HepG2 (cell line): Measurements from ENCODE around the gene MAGI1. TPM values are rescaled to one million over a fixed set of nuclear protein-coding genes. Genes with fewer than 3 reads are reported as not detected.
A peak's percentile ranks its signal among the peaks of the same experiment; 100 is the strongest.

Experiments used
- CCDC6 ChIP-seq: sonication (generic); formaldehyde crosslinking; IDR thresholded peaks from 2 replicates; pipeline ENCODE4 v1.8.1; 2022; ENCODE audit warnings: mild to moderate bottlenecking, missing genetic modification reagents, moderate library complexity
- CENPX ChIP-seq: sonication (generic); formaldehyde crosslinking; IDR thresholded peaks from 2 replicates; pipeline ENCODE4 v1.9.0; 2021; ENCODE audit warnings: mild to moderate bottlenecking, missing genetic modification reagents, moderate library complexity
- FOSL1 ChIP-seq: sonication (generic); formaldehyde crosslinking; IDR thresholded peaks from 2 replicates; pipeline ENCODE4 v1.9.0; 2021; ENCODE audit warnings: missing genetic modification reagents, borderline replicate concordance
- GPN1 ChIP-seq: sonication (generic); formaldehyde crosslinking; IDR thresholded peaks from 2 replicates; pipeline ENCODE4 v1.5.1; 2020; ENCODE audit warnings: missing genetic modification reagents, borderline replicate concordance
- HOXA9 ChIP-seq: sonication (generic); formaldehyde crosslinking; IDR thresholded peaks from 2 replicates; pipeline ENCODE4 v1.8.1; 2022; ENCODE audit warnings: missing genetic modification reagents, mild to moderate bottlenecking, moderate library complexity, borderline replicate concordance
- ISL2 ChIP-seq: sonication (generic); formaldehyde crosslinking; IDR thresholded peaks from 2 replicates; pipeline ENCODE4 v1.5.0; 2020; ENCODE audit warnings: missing genetic modification reagents
- KLF12 ChIP-seq: sonication (generic); formaldehyde crosslinking; IDR thresholded peaks from 2 replicates; pipeline ENCODE4 v1.4.0; 2020; ENCODE audit warnings: missing genetic modification reagents, borderline replicate concordance
- MED1 ChIP-seq: sonication (generic); formaldehyde crosslinking; IDR thresholded peaks from 2 replicates; pipeline ENCODE4 v1.4.0; 2020; ENCODE audit warnings: missing genetic modification reagents
- PLRG1 ChIP-seq: fragments of 450-650 bp; conservative IDR thresholded peaks from 2 replicates; pipeline ENCODE4 v1.6.1; 2016
- SIX1 ChIP-seq: sonication (generic); formaldehyde crosslinking; IDR thresholded peaks from 2 replicates; pipeline ENCODE4 v1.4.0; 2020; ENCODE audit warnings: missing genetic modification reagents, borderline replicate concordance
- SP2 ChIP-seq: sonication (generic); formaldehyde crosslinking; IDR thresholded peaks from 2 replicates; pipeline ENCODE4 v1.5.1; 2020; ENCODE audit warnings: mild to moderate bottlenecking, missing genetic modification reagents
- SRSF9 ChIP-seq: fragments of 200-400 bp; formaldehyde crosslinking; IDR thresholded peaks from 2 replicates; pipeline ENCODE4 v1.6.1; 2018; ENCODE audit warnings: borderline replicate concordance, mild to moderate bottlenecking, low read depth, low read length; ENCODE audit not compliant: insufficient read depth, poor library complexity, severe bottlenecking
- ZFP1 ChIP-seq: IDR thresholded peaks from 2 replicates; pipeline ENCODE4 v1.6.1; 2016
- ZFP82 ChIP-seq: sonication (generic); formaldehyde crosslinking; IDR thresholded peaks from 2 replicates; pipeline ENCODE4 v1.5.1; 2020; ENCODE audit warnings: mild to moderate bottlenecking, missing genetic modification reagents, borderline replicate concordance
- ZNF350 ChIP-seq: sonication (generic); formaldehyde crosslinking; IDR thresholded peaks from 2 replicates; pipeline ENCODE4 v1.4.0; 2020; ENCODE audit warnings: mild to moderate bottlenecking, low read depth, missing genetic modification reagents, borderline replicate concordance
- ZNF451 ChIP-seq: sonication (generic); formaldehyde crosslinking; IDR thresholded peaks from 2 replicates; pipeline ENCODE4 v1.5.0; 2020; ENCODE audit warnings: mild to moderate bottlenecking, missing genetic modification reagents
- ZNF674 ChIP-seq: sonication (generic); formaldehyde crosslinking; IDR thresholded peaks from 2 replicates; pipeline ENCODE4 v1.5.0; 2020; ENCODE audit warnings: low read depth, mild to moderate bottlenecking, missing genetic modification reagents
- polyA plus RNA-seq, 8 experiments: library from polyadenylated mRNA; depleted of rRNA in 3 of 8; stranded (reverse) in 7 of 8; unstranded in 1 of 8; fragments of >200 nt; fragmentation: Illumina TruSeq in 4 of 8; extraction: Trizol in 4 of 8; gene quantifications; 2 replicates each; pipeline versions ENCODE4 v1.2.1 to v1.2.3, GENCODE V29; 2011 to 2016; ENCODE audit warnings: low read depth in 4 of 8, missing spikeins in 1 of 8, mixed read lengths in 1 of 8; ENCODE audit not compliant: insufficient read depth in 1 of 8
- total RNA-seq, 5 experiments: library from RNA; depleted of rRNA; stranded (reverse); fragments of >200 nt; fragmentation: Illumina TruSeq; extraction: Trizol; gene quantifications; 2 replicates each; pipeline ENCODE4 v1.2.3, GENCODE V29; 2016; ENCODE audit warnings: low read depth in 1 of 5
- TF ChIP-seq, protein P1 (sequence below): sonication (generic); formaldehyde crosslinking; IDR thresholded peaks from 2 replicates; pipeline ENCODE4 v1.5.1; 2020; ENCODE audit warnings: mild to moderate bottlenecking, missing genetic modification reagents
- TF ChIP-seq, protein P2 (sequence below): sonication (generic); formaldehyde crosslinking; IDR thresholded peaks from 2 replicates; pipeline ENCODE4 v1.5.1; 2020; ENCODE audit warnings: mild to moderate bottlenecking, missing genetic modification reagents, borderline replicate concordance
- TF ChIP-seq, protein P3 (sequence below): fragments of 450-650 bp; IDR thresholded peaks from 2 replicates; pipeline ENCODE4 v1.6.1; 2016

Gene MAGI1
- total and polyA plus RNA-seq, 2 of the 13 experiments (the other 11 are each of a cell fraction or from before 2014, with no cell fraction given) = 22.2 to 26.0 TPM

DNA sequence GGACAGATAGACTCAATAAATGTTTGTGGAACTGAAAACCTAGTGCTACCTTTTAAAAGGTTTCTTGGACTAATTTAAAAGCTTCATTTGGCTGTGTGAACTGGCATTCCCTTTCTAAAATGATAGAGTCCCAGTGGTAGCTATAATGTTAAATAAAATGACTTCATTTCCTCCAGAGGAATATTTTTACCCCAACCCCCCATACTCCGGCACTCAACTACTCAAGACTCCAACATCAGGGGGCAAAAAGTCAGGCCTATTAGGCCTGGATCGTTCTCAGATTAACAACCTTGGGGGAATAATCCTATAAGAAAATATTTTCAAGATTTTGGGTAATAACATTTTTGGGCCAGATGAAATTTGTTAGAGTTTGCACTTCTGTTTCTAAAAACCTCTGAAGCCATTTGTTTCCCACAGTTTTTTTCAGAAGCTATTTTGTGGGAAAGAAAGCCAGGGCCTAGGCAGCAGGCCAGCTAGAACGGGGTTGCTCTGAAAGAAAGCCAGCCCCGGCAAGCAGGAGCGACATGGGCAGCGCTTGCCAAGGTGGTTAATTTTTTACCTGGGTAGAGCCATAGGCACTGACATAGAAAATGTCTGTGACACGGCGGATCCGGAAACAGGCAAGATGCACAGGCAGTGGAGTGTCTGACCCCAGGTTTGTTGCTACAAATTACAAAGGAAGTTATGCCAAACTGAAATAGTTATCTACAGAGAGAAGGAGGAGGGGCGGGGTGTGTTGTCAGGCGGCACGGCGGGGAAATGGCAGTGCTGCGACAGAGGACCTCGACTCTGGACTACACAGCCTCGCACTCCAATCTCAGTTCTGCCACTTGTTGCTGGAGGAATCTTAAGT lies 84.6 kb downstream of the MAGI1 start (continued):
- TF ChIP-seq MED1 (CRISPR knock-in tag) (peak; percentile 82), ZNF350 (CRISPR knock-in tag) (no peak), SRSF9 (no peak), PLRG1 (no peak), ZNF451 (CRISPR knock-in tag) (no peak), FOSL1 (CRISPR knock-in tag) (no peak), GPN1 (CRISPR knock-in tag) (no peak), HOXA9 (no peak), ZFP1 (no peak), KLF12 (CRISPR knock-in tag) (0 out of 2 replicates have a peak, but pooled peaks have one; percentile 34), CENPX (CRISPR knock-in tag) (no peak), ZNF674 (no peak), SP2 (no peak), SIX1 (no peak), ISL2 (no peak), ZFP82 (CRISPR knock-in tag) (no peak), CCDC6 (CRISPR knock-in tag) (no peak)
- TF ChIP-seq, protein P1, sequence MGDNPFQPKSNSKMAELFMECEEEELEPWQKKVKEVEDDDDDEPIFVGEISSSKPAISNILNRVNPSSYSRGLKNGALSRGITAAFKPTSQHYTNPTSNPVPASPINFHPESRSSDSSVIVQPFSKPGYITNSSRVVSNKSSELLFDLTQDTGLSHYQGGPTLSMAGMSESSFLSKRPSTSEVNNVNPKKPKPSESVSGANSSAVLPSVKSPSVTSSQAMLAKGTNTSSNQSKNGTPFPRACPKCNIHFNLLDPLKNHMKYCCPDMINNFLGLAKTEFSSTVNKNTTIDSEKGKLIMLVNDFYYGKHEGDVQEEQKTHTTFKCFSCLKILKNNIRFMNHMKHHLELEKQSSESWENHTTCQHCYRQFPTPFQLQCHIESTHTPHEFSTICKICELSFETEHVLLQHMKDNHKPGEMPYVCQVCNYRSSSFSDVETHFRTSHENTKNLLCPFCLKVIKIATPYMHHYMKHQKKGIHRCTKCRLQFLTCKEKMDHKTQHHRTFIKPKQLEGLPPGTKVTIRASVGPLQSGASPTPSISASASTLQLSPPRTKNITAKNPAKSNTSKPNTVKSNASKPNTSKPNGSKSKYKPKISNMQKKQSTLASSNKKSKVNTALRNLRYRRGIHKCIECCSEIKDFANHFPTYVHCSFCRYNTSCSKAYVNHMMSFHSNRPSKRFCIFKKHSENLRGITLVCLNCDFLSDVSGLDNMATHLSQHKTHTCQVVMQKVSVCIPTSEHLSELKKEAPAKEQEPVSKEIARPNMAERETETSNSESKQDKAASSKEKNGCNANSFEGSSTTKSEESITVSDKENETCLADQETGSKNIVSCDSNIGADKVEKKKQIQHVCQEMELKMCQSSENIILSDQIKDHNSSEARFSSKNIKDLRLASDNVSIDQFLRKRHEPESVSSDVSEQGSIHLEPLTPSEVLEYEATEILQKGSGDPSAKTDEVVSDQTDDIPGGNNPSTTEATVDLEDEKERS = no peak
- TF ChIP-seq, protein P2, sequence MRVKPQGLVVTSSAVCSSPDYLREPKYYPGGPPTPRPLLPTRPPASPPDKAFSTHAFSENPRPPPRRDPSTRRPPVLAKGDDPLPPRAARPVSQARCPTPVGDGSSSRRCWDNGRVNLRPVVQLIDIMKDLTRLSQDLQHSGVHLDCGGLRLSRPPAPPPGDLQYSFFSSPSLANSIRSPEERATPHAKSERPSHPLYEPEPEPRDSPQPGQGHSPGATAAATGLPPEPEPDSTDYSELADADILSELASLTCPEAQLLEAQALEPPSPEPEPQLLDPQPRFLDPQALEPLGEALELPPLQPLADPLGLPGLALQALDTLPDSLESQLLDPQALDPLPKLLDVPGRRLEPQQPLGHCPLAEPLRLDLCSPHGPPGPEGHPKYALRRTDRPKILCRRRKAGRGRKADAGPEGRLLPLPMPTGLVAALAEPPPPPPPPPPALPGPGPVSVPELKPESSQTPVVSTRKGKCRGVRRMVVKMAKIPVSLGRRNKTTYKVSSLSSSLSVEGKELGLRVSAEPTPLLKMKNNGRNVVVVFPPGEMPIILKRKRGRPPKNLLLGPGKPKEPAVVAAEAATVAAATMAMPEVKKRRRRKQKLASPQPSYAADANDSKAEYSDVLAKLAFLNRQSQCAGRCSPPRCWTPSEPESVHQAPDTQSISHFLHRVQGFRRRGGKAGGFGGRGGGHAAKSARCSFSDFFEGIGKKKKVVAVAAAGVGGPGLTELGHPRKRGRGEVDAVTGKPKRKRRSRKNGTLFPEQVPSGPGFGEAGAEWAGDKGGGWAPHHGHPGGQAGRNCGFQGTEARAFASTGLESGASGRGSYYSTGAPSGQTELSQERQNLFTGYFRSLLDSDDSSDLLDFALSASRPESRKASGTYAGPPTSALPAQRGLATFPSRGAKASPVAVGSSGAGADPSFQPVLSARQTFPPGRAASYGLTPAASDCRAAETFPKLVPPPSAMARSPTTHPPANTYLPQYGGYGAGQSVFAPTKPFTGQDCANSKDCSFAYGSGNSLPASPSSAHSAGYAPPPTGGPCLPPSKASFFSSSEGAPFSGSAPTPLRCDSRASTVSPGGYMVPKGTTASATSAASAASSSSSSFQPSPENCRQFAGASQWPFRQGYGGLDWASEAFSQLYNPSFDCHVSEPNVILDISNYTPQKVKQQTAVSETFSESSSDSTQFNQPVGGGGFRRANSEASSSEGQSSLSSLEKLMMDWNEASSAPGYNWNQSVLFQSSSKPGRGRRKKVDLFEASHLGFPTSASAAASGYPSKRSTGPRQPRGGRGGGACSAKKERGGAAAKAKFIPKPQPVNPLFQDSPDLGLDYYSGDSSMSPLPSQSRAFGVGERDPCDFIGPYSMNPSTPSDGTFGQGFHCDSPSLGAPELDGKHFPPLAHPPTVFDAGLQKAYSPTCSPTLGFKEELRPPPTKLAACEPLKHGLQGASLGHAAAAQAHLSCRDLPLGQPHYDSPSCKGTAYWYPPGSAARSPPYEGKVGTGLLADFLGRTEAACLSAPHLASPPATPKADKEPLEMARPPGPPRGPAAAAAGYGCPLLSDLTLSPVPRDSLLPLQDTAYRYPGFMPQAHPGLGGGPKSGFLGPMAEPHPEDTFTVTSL (CRISPR knock-in tag) = 0 out of 2 replicates have a peak, but pooled peaks have one; percentile 64
- TF ChIP-seq, protein P3, sequence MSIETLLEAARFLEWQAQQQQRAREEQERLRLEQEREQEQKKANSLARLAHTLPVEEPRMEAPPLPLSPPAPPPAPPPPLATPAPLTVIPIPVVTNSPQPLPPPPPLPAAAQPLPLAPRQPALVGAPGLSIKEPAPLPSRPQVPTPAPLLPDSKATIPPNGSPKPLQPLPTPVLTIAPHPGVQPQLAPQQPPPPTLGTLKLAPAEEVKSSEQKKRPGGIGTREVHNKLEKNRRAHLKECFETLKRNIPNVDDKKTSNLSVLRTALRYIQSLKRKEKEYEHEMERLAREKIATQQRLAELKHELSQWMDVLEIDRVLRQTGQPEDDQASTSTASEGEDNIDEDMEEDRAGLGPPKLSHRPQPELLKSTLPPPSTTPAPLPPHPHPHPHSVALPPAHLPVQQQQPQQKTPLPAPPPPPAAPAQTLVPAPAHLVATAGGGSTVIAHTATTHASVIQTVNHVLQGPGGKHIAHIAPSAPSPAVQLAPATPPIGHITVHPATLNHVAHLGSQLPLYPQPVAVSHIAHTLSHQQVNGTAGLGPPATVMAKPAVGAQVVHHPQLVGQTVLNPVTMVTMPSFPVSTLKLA = no peak
